GM18909 (cell line): ENCODE measurements around the gene PCNT.
"Not testable (repeated sequence)": the region's sequence is repeated elsewhere in the genome, so short reads cannot be mapped to it uniquely, and the experiment has no call there.

Experiments
- ATAC-seq: cut with Tn5 transposase; IDR thresholded peaks from one replicate; pipeline ENCODE4 v1.9.1; 2021; ENCODE audit warnings: mild to moderate bottlenecking; ENCODE audit not compliant: unreplicated experiment, poor library complexity

PCNT gene

GRCh38 chr21:46301759-46302158 is 22.2 kb upstream of the PCNT start:
- no peak for ATAC-seq

GRCh38 chr21:46304437-46304836 is 19.5 kb upstream of the PCNT start:
- ATAC-seq: no peak

- ATAC-seq: no peak
These were observed 19.0 kb upstream of the PCNT start for GRCh38 chr21:46304955-46305354.

- no peak for ATAC-seq
These were observed 16.3 kb upstream of the PCNT start for GRCh38 chr21:46307625-46308024.

- ATAC-seq: no peak
These were observed 15.5 kb upstream of the PCNT start for GRCh38 chr21:46308431-46308830.

- not testable (repeated sequence) for ATAC-seq
These were observed 13.7 kb upstream of the PCNT start for GRCh38 chr21:46310260-46310659.

GRCh38 chr21:46311568-46311967 is 12.4 kb upstream of the PCNT start:
- ATAC-seq: no peak

- no peak for ATAC-seq
These were observed 11.0 kb upstream of the PCNT start for GRCh38 chr21:46312949-46313348.

- no peak for ATAC-seq
These were observed 9.4 kb upstream of the PCNT start for GRCh38 chr21:46314441-46315020.

GRCh38 chr21:46316708-46317324 is 7.1 kb upstream of the PCNT start:
- ATAC-seq: no peak

- ATAC-seq: no peak
These were observed 6.1 kb upstream of the PCNT start for GRCh38 chr21:46317710-46318463.

- ATAC-seq: no peak
These were observed 5.5 kb upstream of the PCNT start for GRCh38 chr21:46318464-46318845.

GRCh38 chr21:46319186-46319585 is 4.8 kb upstream of the PCNT start:
- no peak for ATAC-seq

GRCh38 chr21:46320331-46320801 is 3.6 kb upstream of the PCNT start:
- no peak for ATAC-seq

GRCh38 chr21:46322351-46323226 is 1.4 kb upstream of the PCNT start:
- no peak for ATAC-seq

- ATAC-seq: no peak
These were observed 688 bp upstream of the PCNT start for GRCh38 chr21:46323227-46323709.

- peak; percentile 49 for ATAC-seq
These were observed 575 bp downstream of the PCNT start for GRCh38 chr21:46324390-46325072.

- ATAC-seq: no peak
These were observed 1.3 kb downstream of the PCNT start for GRCh38 chr21:46325073-46325912.

GRCh38 chr21:46326110-46326703 is 2.3 kb downstream of the PCNT start:
- ATAC-seq: no peak
